T follicular helper cell (primary cell): Measurements from ENCODE around the gene CELF2.

ENCODE experiments used
- DNase-seq: peaks from one replicate; pipeline ENCODE4 v3.0.0-alpha.2; 2020; ENCODE audit warnings: low read depth

The CELF2 gene

DNA sequence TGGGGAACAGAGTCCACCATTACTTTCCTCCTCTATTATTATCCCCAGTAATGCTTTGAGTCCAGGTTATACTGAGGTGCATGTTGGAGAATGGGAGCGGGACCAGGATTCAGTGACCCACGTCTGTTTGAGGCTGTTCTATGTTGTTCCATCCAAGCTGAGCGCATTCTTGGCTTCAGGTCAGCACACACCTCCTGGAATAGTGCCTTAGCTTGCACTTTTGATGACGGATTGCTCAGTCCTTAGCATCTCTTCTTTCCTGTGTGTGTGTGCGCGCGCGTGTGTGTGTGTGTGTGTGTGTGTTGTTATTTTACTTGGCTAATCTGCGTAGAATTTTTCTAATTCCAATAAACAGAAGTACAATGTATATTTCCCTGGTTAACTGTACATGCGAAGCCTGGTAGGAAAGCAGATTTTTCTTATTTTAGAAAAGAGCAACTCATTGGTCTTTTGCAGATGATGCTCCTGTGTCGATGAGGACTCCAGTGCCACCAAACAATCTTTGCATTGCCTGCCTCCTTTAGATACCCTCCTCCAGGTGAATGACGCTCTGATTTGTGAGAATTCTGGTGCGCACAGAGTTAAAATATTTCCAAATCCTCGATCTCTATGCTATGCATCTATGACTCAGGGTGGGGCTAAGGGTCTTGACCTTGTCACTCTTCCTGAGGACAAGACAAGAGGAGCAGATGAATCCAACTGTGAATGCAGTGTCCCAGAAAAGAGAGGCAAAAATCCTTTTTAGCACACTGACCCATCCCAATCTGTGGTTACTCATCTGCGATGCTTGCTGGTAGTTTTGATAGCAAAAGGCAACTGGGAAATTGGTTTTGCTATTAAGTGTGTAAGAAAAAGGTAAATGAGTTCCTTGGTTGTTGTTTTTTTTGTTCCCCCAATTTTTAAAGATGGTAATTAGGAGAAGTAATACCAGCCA lies 13.3 kb upstream of the CELF2 start:
- DNase-seq = no peak

DNA sequence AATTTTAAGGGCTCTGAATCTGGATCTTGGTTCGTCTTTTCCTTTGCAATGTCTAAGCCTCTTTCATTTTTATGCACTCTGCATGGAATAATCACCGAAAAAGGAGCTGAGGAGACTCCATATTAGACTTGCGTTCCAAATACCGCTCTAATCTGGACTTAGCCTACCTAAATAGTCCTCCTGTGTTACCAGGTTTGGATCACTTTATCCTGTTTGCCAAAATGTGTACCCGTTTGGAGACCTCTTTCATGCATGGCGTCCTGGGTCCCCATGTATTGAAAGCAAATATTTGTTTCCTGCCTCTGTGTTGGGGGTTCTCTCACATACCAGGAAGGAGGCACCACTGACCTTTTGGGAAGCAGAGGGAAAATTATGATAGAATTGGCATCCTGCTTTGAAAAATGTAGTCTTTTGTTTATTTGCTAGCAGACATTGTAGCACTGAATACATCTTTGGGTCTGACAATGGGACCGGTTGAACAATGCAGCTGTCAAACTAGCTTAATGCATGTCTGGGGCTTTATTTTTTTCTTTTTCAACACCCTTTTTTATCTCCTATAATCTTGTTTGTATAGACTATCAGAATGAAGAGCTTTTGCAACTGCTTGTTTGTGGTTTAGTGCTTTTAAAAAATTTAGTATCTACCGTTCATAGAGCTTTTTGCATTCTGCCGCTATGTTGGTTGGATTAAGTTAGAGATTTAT lies 11.8 kb upstream of the CELF2 start:
- no peak for DNase-seq

DNA sequence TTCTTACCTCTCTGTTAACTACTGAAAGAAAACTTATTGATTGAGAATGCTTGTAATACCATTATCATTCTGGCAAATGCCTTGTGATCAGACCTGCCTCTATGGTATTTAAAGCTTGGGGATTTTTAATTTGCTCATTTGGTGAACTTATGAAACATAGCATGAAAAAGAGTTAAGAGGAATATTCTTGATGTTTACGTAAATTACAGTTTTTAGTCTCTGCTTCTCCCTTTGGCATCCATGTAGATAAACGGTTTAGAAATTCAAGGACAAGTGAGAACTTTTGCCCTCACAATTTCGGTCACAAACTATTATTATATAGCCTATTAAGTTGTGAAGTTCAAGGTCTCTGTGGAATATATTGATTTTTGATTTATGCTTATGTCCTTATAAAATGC lies 11.2 kb upstream of the CELF2 start:
- no peak for DNase-seq

DNA sequence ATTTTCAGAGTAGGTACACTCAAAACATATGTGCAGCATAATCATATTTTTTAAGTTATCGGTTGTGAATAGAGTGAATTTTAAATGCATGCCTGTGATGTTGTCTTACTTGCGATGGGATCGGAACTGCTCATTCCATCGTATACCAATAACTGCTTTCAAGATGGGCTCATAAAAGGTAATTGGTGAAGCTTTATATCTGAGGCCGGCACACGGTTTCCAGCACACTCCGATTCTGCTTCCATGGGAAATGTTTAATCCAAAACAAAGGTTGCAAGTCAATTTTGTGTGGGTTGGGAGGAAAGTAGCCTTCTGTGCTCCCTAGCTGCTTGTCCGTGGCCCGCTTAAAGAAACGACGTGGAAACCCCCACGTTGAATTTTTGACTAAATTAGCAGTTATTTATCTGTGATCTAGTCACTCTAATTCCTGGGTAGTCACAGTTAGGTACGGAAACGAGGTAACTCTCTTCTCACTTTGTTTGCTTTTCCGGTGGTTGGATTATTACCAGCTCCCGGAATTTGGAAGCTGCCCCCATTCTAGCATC lies 10.1 kb upstream of the CELF2 start:
- no peak for DNase-seq

DNA sequence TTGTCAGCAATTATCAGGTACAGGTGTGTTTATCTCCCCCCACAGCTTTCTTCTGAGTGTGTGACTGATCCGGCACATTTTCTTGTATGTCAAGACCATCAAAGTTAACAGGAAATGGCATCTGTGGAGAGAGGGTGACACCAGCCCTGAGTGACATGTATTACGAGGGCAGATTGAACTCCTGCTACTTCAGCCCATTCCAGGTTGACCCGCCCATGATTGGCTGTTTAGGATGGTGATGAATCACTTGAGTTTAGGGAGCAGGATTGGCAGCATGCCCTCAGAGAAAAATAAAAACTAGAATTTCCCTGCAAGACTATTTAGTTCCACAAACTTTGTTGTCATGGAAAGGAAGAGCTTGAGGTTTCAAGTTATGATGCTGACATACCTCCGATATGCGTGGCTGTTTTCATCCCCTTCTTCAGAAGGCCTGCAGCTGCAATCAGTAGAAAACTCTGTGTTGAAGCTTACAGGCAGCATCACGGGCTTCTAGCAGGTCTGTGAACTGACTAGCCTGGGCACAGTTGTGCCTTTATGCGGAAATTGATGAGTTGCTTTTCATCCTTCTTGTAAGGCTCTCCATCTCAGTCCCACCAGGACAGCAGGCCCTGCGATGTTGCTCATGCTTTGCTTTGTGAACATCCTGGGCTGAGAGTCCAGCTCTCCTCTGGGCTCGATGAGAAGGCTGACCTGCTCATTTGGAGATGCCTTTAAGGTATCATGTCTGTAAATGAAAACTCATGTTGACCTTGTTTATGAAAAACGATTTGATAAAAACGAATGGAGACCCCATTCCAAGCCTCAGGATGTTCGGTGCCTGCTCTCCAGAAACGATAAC lies 8.0 kb upstream of the CELF2 start:
- no peak for DNase-seq

DNA sequence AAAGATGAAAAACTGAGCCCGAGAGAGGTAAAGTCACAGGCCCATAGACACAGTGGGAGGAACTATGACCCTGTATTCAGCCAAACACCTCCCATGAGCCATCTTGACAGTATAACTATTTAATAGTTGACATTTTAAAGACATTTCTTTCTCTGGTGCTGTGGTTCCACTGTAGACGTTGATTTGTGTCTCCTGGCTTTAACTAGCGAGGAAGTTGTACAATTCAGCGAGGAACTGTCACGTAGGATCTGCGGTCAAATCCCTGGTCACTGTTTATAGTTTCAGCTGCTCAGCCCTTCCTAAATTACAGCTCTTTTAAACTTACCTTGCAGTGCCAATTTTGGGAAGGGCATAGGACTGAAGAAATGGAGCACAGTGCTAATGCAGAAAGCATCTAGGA lies 7.1 kb upstream of the CELF2 start:
- DNase-seq = no peak

DNA sequence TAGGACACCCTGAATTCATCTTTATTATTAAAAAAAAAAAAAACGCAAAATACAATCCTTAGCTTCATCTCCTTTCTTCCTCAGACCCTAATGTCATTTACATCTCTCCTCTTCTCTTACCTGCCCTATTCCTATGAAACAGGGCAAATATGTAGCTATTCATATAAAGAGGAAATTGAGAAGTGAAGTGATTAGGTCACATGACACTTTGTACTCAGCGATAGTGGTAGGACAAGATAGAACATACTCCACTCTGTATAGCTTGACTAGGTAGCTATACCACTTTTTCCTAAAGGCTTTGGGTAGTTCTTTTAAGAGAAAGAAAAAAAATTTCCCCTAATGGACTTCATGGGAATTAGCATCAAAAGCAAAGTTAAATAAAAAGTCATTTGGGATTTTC lies 6.2 kb upstream of the CELF2 start:
- no peak for DNase-seq

DNA sequence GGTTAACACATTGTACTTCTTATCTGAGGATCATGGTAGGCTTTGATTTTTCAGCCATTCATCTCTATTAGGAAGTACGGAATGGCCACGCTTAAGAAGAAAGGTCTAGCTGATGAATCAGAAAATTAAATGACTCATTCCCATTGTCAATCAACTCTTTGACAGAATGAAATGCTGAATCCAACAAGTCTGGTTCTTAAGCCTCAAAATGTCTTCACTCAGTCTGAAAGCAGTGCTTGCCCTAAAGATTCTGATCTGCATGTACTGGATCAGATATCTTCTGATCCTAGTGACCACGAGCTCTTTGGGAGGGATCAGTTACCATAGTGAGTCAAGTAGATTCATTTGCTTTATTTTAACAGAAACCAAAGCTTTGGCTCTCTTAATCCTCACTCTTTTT lies 5.7 kb upstream of the CELF2 start:
- no peak for DNase-seq

DNA sequence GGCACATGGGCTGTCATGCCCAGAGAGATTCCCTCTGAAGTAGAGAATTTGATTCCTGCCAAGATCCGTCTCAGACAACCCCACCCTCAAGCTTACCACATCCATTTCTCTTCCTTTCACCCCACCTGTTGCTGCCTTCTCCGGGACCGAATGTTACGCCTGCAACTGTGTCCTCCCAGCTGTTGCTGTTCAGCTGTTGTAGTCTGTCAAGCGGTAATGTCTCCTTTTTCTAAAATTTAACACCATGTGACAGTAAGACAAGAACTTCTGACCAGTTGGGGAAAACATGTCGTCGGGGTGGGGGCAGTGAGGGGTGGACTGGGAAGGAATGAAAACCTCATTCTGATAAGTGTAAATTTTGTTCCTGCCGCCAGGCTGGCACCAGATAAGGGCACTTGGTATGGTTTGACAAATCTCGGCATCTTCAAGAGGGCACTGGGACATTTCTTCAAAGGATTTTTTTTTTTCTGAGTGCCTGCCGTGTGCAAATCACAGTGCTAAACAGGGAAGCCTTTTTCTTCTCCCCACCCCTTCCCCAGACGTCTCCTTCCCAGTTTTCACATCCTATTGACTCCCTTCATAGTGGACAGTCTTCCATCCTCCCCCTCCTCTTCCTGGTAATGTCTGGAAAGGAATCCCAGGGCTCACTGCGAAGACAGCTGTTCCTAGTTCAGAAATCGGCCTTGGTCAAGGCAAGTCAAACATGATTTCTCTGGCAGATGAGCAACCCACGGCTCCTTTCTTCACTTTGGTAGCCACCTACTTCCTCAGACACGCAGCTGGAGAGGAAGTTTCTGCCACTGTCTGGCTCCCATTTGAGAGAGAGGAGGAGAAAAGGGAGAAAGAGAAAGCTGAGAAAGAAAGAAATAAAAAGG lies 5.0 kb upstream of the CELF2 start:
- no peak for DNase-seq

DNA sequence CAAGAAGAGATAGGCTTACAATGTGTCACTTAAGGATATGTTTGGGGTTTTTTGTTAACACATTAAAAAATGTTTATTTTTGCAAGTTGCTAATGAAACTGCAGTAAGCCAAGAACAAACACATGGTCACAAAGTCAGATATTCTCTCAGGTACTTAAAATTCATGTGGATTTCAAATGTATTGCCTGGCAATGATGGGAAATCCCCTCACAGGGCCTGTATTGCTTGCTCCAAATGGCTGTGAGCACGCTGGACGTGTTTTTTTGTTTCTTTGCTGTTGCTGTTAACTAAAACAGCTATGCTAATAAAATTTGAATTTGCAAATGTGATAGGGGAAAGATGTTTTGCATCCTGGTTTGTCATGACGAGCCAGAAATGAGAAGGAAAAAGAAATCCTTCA lies 3.8 kb upstream of the CELF2 start:
- DNase-seq = no peak

DNA sequence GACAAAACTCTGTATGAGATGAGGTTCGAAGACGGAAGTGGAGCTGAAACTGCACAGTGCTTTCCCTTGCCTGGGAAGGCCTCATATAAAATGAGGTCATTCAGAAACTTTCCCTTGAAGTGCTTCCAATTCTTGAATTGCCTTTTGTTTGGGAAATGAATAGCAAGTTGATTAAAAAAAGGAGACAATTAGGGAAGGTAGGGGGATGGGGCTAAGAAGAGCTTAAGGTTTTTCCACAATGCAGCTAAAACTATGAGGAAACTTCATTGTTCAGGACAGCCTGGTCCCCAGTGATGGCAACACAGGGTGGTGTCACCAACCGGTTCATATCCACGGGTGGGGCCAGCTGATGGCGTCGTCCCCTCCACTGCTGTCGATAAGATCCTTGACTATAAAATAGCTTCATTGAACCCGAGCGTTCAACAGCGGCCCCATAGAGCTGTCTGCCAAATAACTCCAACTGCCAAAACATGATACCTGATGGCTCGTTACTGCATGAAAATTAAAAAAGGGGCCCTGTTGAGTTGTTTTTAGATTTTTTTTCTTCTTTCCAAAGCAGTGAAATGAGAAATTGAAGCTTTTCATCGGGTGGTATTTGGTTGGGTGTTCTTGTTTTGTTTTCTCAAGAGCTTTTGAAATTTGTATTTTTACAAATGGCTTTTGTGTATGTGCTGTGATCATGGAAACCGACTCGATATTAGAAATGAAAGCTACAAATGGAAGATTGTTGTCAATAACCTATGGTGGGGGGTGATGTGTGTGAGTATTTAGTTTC lies 2.8 kb upstream of the CELF2 start:
- no peak for DNase-seq

DNA sequence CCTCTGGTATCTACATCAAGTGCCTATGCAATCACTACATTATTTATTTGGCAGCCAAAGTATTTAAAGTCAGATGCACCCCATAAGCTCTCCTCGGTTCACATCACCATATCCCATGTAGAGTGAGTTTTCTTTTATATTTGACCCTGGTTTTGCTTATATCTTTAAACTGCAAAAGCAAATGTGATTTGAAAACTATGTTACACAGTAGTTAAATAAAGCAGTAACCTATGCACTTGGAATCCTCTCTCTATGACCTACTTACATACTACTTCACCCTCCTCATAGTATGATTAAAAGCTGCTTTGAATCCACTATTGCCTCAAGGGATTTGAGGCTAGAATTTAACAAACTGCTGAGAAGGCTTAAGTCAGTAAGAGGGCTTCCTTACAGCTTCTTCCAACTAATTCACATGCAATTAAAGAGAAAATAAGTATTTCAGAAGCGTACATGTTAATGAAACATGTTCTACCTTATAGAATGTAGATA lies 2.2 kb upstream of the CELF2 start:
- no peak for DNase-seq

DNA sequence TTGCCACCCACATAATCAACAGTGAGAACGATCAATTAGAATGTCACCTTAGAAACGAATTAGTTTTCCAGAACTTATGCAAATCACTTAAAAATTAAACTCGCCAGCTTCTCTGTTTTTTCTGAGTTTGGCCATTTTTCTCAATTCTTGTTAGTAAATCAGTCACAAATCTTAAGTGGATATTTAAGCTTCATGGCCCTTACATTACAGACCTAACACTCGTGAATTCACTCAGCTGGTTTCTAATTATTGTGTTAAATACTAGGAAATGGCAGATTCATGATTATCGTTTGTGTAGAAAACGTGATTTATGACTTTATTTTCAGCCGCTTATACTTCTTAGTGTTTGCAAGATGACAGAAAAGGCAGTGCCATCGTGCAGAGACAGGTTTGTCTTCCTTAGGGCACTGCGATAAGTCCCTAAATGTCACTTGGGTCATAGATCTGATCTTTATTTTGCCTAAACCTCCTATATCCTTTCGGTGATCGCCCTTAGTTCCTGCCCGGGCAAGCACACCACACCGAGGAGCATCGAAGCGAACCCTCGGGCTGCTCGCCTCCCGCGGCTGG lies 587 bp upstream of the CELF2 start:
- no peak for DNase-seq

DNA sequence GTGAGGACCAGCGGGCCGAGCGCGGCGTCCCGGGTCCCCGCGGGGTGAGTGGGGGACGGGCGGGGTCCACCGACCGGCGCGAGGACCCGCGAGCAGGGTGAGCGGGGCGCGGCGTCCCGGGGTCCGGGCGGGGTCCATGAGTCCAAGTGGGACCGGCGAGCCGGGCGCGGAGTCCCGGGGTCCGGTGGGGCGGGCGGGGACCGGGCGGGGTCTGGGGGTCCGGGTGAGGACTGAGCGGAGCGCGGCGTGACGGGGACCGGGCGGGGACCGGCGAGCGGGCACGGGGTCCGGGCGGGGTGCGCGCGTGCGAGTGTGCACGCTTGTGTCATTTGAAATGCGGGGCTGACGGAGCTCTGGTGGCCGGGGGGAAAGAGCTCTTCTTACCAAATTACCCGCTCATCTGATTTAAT lies 765 bp downstream of the CELF2 start:
- DNase-seq = no peak

DNA sequence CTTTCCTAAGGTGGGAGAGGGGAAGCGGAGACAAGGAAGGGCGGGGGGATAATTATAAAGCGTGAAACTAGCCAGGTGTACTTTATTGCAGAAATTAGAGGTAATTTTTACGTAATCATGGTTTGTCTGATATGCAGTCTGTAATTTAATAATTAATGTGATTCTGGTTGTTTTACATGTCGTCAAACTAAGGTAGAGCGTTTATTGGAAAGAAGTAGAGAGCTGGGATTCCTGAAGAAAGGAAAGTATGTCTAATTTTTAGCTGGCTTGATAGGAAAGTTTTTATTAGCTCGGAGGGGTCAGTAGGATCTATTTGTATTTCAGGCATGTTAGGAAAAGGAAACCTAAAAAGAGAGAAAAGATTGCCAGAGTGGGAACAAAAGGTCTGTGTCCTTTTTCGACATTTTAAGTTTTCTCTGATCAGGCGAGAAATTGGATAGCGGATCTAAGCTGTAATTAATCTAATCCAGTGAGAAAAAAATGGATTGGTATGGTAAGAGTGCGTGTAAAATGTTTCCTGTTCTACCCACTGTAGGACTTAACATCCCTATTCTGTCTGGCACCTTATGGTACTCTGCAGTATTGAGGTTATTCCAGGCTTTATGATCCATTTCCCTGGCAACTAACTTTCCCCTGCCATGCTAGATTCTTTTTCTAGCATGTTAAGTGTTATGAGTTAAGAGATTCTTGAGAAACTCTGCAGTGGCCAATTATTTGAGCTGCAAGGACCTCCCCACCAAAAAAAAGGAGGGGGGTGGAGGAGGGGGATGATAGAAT lies 1.4 kb downstream of the CELF2 start:
- DNase-seq = no peak

DNA sequence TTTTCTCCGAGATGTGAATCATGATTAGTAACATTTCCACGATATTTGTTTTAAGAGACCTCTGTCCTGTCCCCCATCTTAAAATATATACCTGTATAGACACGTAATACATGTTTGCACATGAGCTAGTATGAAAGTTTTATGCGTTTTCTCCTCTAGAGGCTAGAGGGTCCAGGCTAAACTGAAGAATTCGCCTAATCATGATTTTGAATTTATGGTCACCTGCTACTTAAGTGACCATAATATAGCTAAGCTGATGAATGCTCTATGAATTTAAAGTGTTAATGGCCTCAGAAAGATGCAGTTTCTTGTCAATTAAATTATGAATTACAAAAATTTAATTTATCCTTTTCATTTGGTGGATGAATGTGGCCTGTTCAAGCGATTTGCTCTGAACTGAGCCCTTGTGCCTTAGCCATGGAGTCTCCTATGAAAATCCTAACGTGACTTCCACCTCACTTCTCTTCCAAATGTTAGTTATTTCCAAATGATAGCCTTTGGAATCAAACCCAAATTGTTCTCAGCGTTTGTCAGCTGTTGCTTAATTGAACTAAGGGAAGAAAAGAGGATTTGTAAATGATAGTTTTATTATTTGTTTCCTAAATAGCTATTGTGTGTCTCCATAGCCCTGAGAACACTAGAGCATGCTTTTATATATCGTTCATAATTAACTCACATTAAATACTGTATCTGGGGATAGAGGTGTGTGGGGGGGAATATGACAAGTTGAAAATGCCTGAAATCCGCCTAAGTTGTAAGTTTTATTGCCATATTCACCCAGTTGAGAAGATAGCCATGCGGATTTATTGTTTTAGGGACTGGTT lies 2.3 kb downstream of the CELF2 start:
- DNase-seq = no peak

DNA sequence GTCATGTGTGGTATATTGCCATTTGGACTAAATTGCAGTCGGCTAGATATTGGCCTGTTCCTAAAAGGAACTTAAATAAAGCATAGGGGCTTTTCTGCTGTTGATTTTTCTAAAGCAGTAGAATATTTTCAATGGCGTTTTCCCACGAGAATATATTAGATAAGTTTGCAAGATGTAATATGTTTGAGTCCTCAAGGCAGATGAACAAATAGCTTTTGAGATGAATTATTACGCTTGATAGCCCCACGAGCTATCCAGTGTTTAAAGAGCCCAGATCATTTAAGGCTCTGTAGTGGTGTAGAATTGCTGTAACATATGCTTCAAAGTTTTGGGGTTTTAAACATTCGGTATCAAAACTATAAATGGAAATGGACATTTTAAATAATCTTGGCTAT lies 2.9 kb downstream of the CELF2 start:
- DNase-seq = no peak

DNA sequence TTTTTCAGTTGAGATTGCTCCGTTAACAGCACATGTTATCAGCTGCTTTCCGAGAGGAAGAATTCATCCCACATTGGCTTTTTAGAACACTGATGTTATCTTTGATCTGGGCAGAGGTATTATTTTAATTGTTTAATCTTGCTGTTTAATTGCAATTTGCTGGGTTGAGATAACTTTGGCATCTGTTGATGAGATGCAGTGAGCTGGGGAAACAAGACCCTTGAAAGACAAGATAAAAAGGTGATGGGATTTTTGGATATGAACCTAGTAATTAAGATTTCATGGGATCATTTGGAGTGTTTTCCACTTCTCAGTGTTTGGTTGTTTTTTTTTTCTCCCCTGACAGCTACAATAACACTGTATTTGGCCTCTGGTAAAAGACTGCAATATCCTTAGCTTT lies 4.5 kb downstream of the CELF2 start:
- DNase-seq = no peak
